Calu3 (cell line): ENCODE results near the gene NMNAT2. TPM values are rescaled to one million over a fixed set of nuclear protein-coding genes. Genes with fewer than 3 reads are reported as not detected.

Source experiments
- BruUV-seq: library from RNA; stranded (reverse); fragments of 400-500 nt; replicated peaks from 2 replicates; lab custom pipeline; 2021; lab: Mats Ljungman, UMichigan
- CTCF ChIA-PET: fragments of 300-600 bp; sonication (Branson Sonifier 250); formaldehyde crosslinking; loops from one replicate; lab custom pipeline; 2022; ENCODE audit warnings: antibody characterized with exemption; lab: Charles Lee
- DNase-seq: peaks from one replicate; pipeline ENCODE4 v3.0.0; 2022
- H3K27ac Mint-ChIP-seq: one replicate; pipeline ENCODE4 v1.8.0; 2022; ENCODE audit warnings: mixed read lengths; ENCODE audit not compliant: unreplicated experiment
- H3K27me3 Mint-ChIP-seq: one replicate; pipeline ENCODE4 v1.8.0; 2022; ENCODE audit warnings: mixed read lengths; ENCODE audit not compliant: unreplicated experiment
- H3K36me3 Mint-ChIP-seq: one replicate; pipeline ENCODE4 v1.8.0; 2022; ENCODE audit warnings: mild to moderate bottlenecking, moderate library complexity, mixed read lengths; ENCODE audit not compliant: insufficient read depth, unreplicated experiment
- H3K4me1 Mint-ChIP-seq: one replicate; pipeline ENCODE4 v1.8.0; 2022; ENCODE audit warnings: mild to moderate bottlenecking, low read depth, mixed read lengths; ENCODE audit not compliant: unreplicated experiment
- H3K4me3 Mint-ChIP-seq: one replicate; pipeline ENCODE4 v1.8.0; 2022; ENCODE audit warnings: mild to moderate bottlenecking, low read depth, moderate library complexity, mixed read lengths; ENCODE audit not compliant: unreplicated experiment
- H3K9me3 Mint-ChIP-seq: one replicate; pipeline ENCODE4 v1.8.0; 2022; ENCODE audit warnings: low read depth, mixed read lengths; ENCODE audit not compliant: unreplicated experiment
- intact Hi-C: fragments of 100-400 bp; cut with micrococcal nuclease; formaldehyde crosslinking; loops from one replicate; pipeline ENCODE4 v1.10.0; 2022; ENCODE audit not compliant: unreplicated experiment
- total RNA-seq: library from RNA; stranded (reverse); gene quantifications from 2 replicates; pipeline ENCODE4 v1.2.3, GENCODE V29; 2022
- TF ChIP-seq, protein P1 (sequence below): fragments of 200-600 bp; IDR thresholded peaks from one replicate; pipeline ENCODE4 v1.8.0; 2022; ENCODE audit warnings: antibody characterized with exemption; ENCODE audit not compliant: unreplicated experiment

The NMNAT2 gene
- total RNA-seq, 1 experiment from 2014 or later, result 0.26 TPM

DNA sequence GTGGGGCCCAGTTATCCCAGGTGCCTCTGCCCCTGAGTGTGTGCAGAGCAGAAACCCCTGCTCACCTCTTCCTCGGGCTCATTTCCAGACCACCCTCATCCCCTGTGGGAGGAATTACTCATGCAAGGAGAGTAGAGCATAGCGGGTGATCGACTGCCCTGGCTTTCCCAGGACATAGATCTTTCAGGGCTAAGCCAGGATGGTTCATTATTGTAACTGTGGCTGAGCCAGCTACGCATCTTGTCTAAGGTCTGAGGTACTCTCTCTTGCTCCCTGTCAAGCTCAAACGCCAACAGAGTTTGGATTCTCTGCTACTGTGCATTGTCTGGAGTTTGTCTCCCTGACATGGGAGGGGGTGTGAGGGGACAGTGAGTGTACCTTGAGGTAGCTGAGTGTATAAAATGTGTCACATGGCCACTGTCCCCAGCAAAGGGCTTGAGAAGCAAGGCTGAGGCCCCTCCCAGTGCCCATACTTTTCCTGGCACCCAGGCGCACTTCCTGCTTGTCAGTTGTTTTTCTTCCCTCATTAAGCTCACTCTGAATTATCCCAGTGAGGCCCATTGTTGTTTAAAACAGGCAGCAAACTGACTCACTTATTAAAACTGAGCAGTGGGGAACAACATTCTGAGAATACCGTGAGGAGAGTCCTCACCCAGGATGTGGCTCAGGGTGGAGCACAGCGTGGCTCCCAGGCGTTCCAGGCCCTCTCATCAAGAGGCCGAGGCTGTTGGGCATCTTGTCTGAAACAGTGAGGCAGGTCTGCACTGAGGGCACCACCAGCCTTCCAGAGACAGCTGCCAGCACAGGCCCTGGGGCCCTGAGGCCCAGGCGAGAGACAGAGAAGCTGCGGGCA is 139.2 kb downstream of the NMNAT2 start:
- intact Hi-C loops, result no loop called here
- Mint-ChIP-seq H3K36me3 (no peaks in the 10 kb centered on the region), H3K4me3 (no peak overlapping the region), H3K27ac (no peak overlapping the region), H3K27me3 (peaks cover 5% of the 10 kb centered on the region), H3K4me1 (peaks cover under 1% of the 10 kb centered on the region), H3K9me3 (no peaks in the 10 kb centered on the region)
- TF ChIP-seq, protein P1, sequence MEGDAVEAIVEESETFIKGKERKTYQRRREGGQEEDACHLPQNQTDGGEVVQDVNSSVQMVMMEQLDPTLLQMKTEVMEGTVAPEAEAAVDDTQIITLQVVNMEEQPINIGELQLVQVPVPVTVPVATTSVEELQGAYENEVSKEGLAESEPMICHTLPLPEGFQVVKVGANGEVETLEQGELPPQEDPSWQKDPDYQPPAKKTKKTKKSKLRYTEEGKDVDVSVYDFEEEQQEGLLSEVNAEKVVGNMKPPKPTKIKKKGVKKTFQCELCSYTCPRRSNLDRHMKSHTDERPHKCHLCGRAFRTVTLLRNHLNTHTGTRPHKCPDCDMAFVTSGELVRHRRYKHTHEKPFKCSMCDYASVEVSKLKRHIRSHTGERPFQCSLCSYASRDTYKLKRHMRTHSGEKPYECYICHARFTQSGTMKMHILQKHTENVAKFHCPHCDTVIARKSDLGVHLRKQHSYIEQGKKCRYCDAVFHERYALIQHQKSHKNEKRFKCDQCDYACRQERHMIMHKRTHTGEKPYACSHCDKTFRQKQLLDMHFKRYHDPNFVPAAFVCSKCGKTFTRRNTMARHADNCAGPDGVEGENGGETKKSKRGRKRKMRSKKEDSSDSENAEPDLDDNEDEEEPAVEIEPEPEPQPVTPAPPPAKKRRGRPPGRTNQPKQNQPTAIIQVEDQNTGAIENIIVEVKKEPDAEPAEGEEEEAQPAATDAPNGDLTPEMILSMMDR, result no peak
- DNase-seq, result no peak
- BruUV-seq, result no TSS peak
- CTCF ChIA-PET, result interaction anchor here (0.6 to 1.1 kb wide), 3 partner anchors 16 to 284 kb away, joined by 3 to 5 read pairs (median 3); no protein-coding TSS in a partner anchor

DNA sequence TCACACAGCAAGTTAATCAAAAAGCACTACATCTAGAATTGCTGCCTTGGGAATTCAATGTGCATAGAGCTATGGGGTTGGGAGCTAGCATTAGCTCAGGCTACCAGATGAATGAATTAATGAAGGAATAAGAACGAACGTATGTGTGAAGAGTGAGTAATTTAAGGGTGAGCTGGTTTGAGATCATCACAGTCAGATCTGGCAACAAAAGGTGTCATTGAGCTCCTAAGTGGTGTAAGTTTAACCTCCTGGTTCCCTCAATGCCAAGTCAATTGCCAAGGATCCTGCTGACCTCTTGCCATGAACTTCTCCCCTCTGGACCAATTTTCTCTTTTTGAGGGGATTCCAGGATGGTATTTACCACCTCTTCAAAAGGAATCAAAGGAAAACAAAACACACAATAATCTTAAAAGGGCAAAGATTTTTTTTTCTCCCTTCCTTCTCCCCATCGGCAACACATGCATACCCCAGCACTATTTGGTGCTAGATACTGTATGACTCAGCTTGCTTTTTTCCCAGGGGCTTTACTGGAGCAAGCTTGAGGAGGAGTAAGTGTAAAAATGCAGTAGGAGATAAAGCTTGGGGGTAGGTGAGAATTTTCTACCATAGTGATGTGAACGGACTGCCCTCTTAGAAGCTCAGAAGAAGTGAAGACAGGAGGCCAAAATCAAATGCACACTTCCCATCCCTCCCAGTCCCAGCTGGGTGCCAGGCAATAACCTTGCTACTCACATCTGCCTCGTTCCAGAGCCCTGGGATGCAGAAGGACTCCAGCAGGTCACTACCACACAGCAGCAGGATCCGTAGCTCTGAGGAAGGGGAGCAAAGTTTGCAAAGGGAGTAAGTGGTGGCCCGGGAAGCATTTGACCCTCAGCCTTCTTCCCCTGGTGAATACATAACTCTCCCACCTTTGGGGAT is 140.1 kb downstream of the NMNAT2 start:
- TF ChIP-seq, protein P1, result no peak
- intact Hi-C loops, result no loop called here
- Mint-ChIP-seq H3K4me3 (no peak overlapping the region), H3K9me3 (no peaks in the 10 kb centered on the region), H3K36me3 (no peaks in the 10 kb centered on the region), H3K27me3 (no peaks in the 10 kb centered on the region), H3K27ac (no peak overlapping the region), H3K4me1 (peaks cover 9% of the 10 kb centered on the region)
- CTCF ChIA-PET, result interaction anchor here (1.0 to 1.1 kb wide), 2 partner anchors 9 to 15 kb away, joined by 3 to 4 read pairs; no protein-coding TSS in a partner anchor
- no peak for DNase-seq
- BruUV-seq, result no TSS peak

DNA sequence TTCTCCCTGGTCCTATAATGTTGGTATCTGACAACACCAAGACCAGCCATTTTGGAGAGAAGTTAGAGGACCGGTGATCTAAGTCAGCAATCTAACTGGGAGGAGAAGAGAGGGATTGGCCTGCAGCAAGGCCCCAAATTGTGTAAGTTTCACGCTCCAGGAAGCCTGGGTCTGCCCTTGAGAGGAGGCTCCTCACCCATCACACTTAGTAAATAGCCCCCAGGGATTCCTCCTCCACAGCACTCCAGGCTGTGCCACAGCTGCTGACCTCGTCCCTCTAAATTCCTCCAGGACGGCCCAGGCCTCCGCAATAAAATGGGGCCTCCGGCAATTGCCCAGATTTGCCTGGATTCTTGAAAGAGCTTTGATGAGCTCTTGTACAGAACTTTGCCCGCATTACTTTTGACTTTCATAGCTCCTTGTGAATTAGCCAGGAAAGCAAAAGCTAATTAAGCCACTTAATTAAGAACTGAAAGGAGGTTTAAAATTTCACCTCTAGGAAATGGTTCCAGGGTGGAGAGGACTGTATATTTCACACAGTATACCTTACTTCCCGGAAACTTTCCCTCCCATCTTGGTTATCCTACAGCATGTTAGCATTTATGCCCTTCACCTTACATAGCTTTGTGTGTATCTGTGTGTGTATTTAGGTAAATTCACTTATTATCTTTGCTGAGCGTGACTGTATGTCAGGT is 141.6 kb downstream of the NMNAT2 start:
- BruUV-seq, result no TSS peak
- TF ChIP-seq, protein P1, result no peak
- peaks cover 25% of the 10 kb centered on the region for H3K4me1 Mint-ChIP-seq
- intact Hi-C loops, result no loop called here
- no peak overlapping the region for H3K4me3 Mint-ChIP-seq
- CTCF ChIA-PET, result interaction anchor here (1.2 kb wide), 1 partner anchor 168 kb away, joined by 3 read pairs; no protein-coding TSS in a partner anchor
- no peak for DNase-seq
- no peak overlapping the region for H3K27ac Mint-ChIP-seq
- H3K36me3 Mint-ChIP-seq, result no peaks in the 10 kb centered on the region
- H3K27me3 Mint-ChIP-seq, result no peaks in the 10 kb centered on the region
- H3K9me3 Mint-ChIP-seq, result no peaks in the 10 kb centered on the region

DNA sequence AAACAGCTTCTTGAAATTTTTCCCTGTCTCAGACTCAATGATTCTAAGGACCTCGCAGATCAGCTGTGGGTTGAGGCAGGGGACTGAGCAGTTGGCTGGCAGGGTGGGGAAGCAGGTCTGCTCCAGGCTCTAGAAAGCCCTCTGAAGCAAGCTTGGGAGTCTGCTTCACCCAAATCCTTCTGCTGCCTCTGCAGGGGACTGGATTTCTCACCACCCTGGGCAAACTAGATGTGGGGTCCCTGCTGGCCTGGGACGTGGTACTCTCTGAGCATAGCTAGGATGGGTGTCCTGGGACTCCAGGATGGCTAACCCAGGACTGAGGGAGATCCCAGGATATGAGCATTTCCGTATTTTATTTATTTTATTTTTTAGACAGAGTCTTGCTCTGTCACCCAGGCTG is 142.9 kb downstream of the NMNAT2 start:
- no peaks in the 10 kb centered on the region for H3K36me3 Mint-ChIP-seq
- H3K4me3 Mint-ChIP-seq, result no peak overlapping the region
- peaks cover 33% of the 10 kb centered on the region for H3K4me1 Mint-ChIP-seq
- intact Hi-C loops, result no loop called here
- H3K9me3 Mint-ChIP-seq, result no peaks in the 10 kb centered on the region
- BruUV-seq, result no TSS peak
- CTCF ChIA-PET, result no interaction called here
- TF ChIP-seq, protein P1, result no peak
- DNase-seq, result no peak
- H3K27ac Mint-ChIP-seq, result no peak overlapping the region
- no peaks in the 10 kb centered on the region for H3K27me3 Mint-ChIP-seq
